Measurements from ENCODE around the gene BAMBI.

The BAMBI gene

GRCh38 chr10:28692050-28692449 lies 14.7 kb downstream of the BAMBI start:
- H3K27ac ChIP-seq: no peak overlapping the region
- DNase-seq (ENCODE audit: low read depth, low spot score): no peak

GRCh38 chr10:28694530-28694929 lies 17.2 kb downstream of the BAMBI start:
- no peak overlapping the region for H3K27ac ChIP-seq
- DNase-seq (ENCODE audit: low read depth, low spot score): no peak

- DNase-seq (ENCODE audit: low read depth, low spot score): no peak
- H3K27ac ChIP-seq: no peak overlapping the region
Observed at GRCh38 chr10:28698075-28698474, 20.8 kb downstream of the BAMBI start.

GRCh38 chr10:28704464-28705161 lies 27.3 kb downstream of the BAMBI start:
- no peak for DNase-seq (ENCODE audit: low read depth, low spot score)
- H3K27ac ChIP-seq: no peak overlapping the region

GRCh38 chr10:28705472-28705871 lies 28.2 kb downstream of the BAMBI start:
- no peak for DNase-seq (ENCODE audit: low read depth, low spot score)

GRCh38 chr10:28709001-28709710 lies 31.8 kb downstream of the BAMBI start:
- H3K27ac ChIP-seq: no peak overlapping the region
- DNase-seq (ENCODE audit: low read depth, low spot score): no peak

More at GRCh38 chr10:28705472-28705871, 28.2 kb downstream of the BAMBI start:
- no peak overlapping the region for H3K27ac ChIP-seq

GRCh38 chr10:28710202-28710886 lies 33.0 kb downstream of the BAMBI start:
- no peak overlapping the region for H3K27ac ChIP-seq
- DNase-seq (ENCODE audit: low read depth, low spot score): no peak

GRCh38 chr10:28711041-28711440 lies 33.7 kb downstream of the BAMBI start:
- DNase-seq (ENCODE audit: low read depth, low spot score): no peak
- no peak overlapping the region for H3K27ac ChIP-seq

- DNase-seq (ENCODE audit: low read depth, low spot score): no peak
- no peak overlapping the region for H3K27ac ChIP-seq
Observed at GRCh38 chr10:28711776-28712175, 34.5 kb downstream of the BAMBI start.

- DNase-seq (ENCODE audit: low read depth, low spot score): no peak
- H3K27ac ChIP-seq: no peak overlapping the region
Observed at GRCh38 chr10:28713626-28714352, 36.5 kb downstream of the BAMBI start.

- DNase-seq (ENCODE audit: low read depth, low spot score): no peak
- H3K27ac ChIP-seq: no peak overlapping the region
Observed at GRCh38 chr10:28714401-28715053, 37.2 kb downstream of the BAMBI start.

GRCh38 chr10:28715246-28715645 lies 37.9 kb downstream of the BAMBI start:
- H3K27ac ChIP-seq: no peak overlapping the region
- DNase-seq (ENCODE audit: low read depth, low spot score): no peak

GRCh38 chr10:28715757-28716156 lies 38.4 kb downstream of the BAMBI start:
- DNase-seq (ENCODE audit: low read depth, low spot score): no peak
- H3K27ac ChIP-seq: no peak overlapping the region

- no peak for DNase-seq (ENCODE audit: low read depth, low spot score)
- no peak overlapping the region for H3K27ac ChIP-seq
Observed at GRCh38 chr10:28716748-28717147, 39.4 kb downstream of the BAMBI start.

GRCh38 chr10:28717656-28718201 lies 40.4 kb downstream of the BAMBI start:
- DNase-seq (ENCODE audit: low read depth, low spot score): no peak
- H3K27ac ChIP-seq: no peak overlapping the region

GRCh38 chr10:28719789-28720436 lies 42.6 kb downstream of the BAMBI start:
- no peak overlapping the region for H3K27ac ChIP-seq
- DNase-seq (ENCODE audit: low read depth, low spot score): no peak

- no peak overlapping the region for H3K27ac ChIP-seq
- DNase-seq (ENCODE audit: low read depth, low spot score): no peak
Observed at GRCh38 chr10:28721318-28721951, 44.1 kb downstream of the BAMBI start.

- DNase-seq (ENCODE audit: low read depth, low spot score): no peak
Observed at GRCh38 chr10:28722065-28722803, 44.9 kb downstream of the BAMBI start.

More at GRCh38 chr10:28722065-28722803, 44.9 kb downstream of the BAMBI start:
- no peak overlapping the region for H3K27ac ChIP-seq
